ENCODE results near the gene RABAC1. TPM values are rescaled to one million over a fixed set of nuclear protein-coding genes. Genes with fewer than 3 reads are reported as not detected.
"Not testable (repeated sequence)": the region's sequence is repeated elsewhere in the genome, so short reads cannot be mapped to it uniquely, and the experiment has no call there.

The RABAC1 gene
- total RNA-seq, 1 experiment from 2014 or later = 64.4 TPM

DNA sequence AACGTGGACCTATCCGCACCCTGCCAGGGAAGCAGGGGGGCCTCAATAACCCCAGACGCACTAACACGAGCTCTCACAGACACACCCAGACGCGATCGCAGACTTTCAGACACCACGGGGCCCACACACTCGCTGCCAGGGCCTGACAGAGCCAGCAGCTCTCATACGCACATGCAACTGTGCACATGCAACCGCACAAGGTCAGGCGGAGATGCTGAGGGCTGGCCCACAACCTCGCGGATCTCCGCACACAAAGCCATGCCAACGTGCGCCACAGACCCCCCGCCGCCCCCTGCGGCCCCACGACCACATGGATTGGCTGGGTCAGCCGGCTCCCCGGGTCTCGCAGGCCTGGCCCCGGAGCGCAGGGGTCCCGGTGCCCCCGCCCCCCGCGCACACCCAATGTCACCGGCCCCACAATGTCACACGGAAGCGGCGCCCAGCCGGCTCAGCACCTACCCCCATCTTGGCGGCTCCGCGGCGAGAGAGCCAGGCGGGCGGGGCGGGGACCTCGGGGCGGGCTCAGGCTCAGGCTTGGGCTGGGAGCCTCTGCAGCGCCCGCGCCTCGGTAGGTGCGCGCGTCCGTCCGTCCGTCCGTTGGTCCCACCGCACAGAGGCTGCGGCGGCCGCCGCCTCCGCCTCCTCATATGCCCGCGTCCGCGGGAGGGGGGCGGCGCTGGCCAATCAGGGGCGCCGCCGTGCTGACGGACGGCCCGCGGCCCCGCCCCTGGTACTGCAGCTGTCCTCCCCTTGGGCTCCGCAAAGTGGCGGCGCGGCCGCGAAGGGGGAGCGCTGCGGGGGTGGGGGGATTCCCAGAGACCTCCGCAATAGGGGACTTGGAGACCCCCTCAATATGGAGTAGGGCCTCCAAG is 34.7 kb upstream of the RABAC1 start, which contains the start of gene ATP1A3:
ATP1A3 (minus strand) TSS at position 619 of the 872 bp plus-strand sequence; CDS start at position 465, 154 bp downstream.
- BruUV-seq (replicated peaks) = no TSS peak
- Histone ChIP-seq H3K4me3 (ENCODE audit: low read depth, low read length) (peak within 1 kb of the TSS; percentile 42), H3K4me1 (peaks cover 6% of the 10 kb centered on the region), H3K27me3 (replicated peaks; ENCODE audit: control insufficient read depth, insufficient read depth, low read length) (peaks cover 6% of the 10 kb centered on the region), H3K9me3 (no peaks in the 10 kb centered on the region), H3K36me3 (ENCODE audit: control insufficient read depth, insufficient read depth, low read length) (no peaks in the 10 kb centered on the region)
- H3K4me1 Mint-ChIP-seq (ENCODE audit: low read depth, unreplicated experiment) = no peaks in the 10 kb centered on the region
- H3K36me3 Mint-ChIP-seq (ENCODE audit: insufficient read depth, unreplicated experiment) = peaks cover 4% of the 10 kb centered on the region
- H3K9me3 Mint-ChIP-seq (ENCODE audit: unreplicated experiment) = no peaks in the 10 kb centered on the region
- H3K27me3 Mint-ChIP-seq (ENCODE audit: insufficient read depth, unreplicated experiment) = peaks cover 36% of the 10 kb centered on the region
- ChIA-PET POLR2A (no interaction called here), CTCF (no interaction called here)
- no peak for TF ChIP-seq CTCF (IDR thresholded peaks at IDR 0.05; ENCODE audit: insufficient read depth in 1 of 2, low read depth in 1 of 2, low read length in 1 of 2, severe bottlenecking in 1 of 2, unreplicated experiment in 1 of 2)
- H3K27ac Mint-ChIP-seq (ENCODE audit: unreplicated experiment) = no peak within 1 kb of the TSS
- intact Hi-C loops (cut with micrococcal nuclease; ENCODE audit: unreplicated experiment) = no loop called here
- peak within 1 kb of the TSS; percentile 57 for H3K4me3 Mint-ChIP-seq (ENCODE audit: unreplicated experiment)
- peak in 1 of 2 experiments; percentile 74 for DNase-seq

- not testable (repeated sequence) for H3K27me3 ChIP-seq (replicated peaks; ENCODE audit: control insufficient read depth, insufficient read depth, low read length)
Observed at GRCh38 chr19:41991925-41992569, 32.9 kb upstream of the RABAC1 start.

GRCh38 chr19:41991025-41991424 is 31.9 kb upstream of the RABAC1 start:
- BruUV-seq (replicated peaks) = no TSS peak
- Histone ChIP-seq H3K4me3 (ENCODE audit: low read depth, low read length) (no peak overlapping the region), H3K27me3 (replicated peaks; ENCODE audit: control insufficient read depth, insufficient read depth, low read length) (peaks cover 4% of the 10 kb centered on the region), H3K36me3 (ENCODE audit: control insufficient read depth, insufficient read depth, low read length) (no peaks in the 10 kb centered on the region), H3K4me1 (peaks cover 6% of the 10 kb centered on the region), H3K9me3 (no peaks in the 10 kb centered on the region)
- Mint-ChIP-seq H3K4me1 (ENCODE audit: low read depth, unreplicated experiment) (no peaks in the 10 kb centered on the region), H3K27me3 (ENCODE audit: insufficient read depth, unreplicated experiment) (peaks cover 22% of the 10 kb centered on the region), H3K36me3 (ENCODE audit: insufficient read depth, unreplicated experiment) (peaks cover 4% of the 10 kb centered on the region), H3K27ac (ENCODE audit: unreplicated experiment) (no peak overlapping the region), H3K9me3 (ENCODE audit: unreplicated experiment) (no peaks in the 10 kb centered on the region), H3K4me3 (ENCODE audit: unreplicated experiment) (no peak overlapping the region)
- no peak for TF ChIP-seq CTCF (IDR thresholded peaks at IDR 0.05; ENCODE audit: insufficient read depth in 1 of 2, low read depth in 1 of 2, low read length in 1 of 2, severe bottlenecking in 1 of 2, unreplicated experiment in 1 of 2)
- no peak for DNase-seq
- CTCF ChIA-PET = no interaction called here
- intact Hi-C loops (cut with micrococcal nuclease; ENCODE audit: unreplicated experiment) = no loop called here
- POLR2A ChIA-PET = no interaction called here

More at GRCh38 chr19:41991925-41992569, 32.9 kb upstream of the RABAC1 start:
- H3K36me3 Mint-ChIP-seq (ENCODE audit: insufficient read depth, unreplicated experiment); H3K4me3 Mint-ChIP-seq (ENCODE audit: unreplicated experiment); H3K9me3 Mint-ChIP-seq (ENCODE audit: unreplicated experiment); intact Hi-C loops (cut with micrococcal nuclease; ENCODE audit: unreplicated experiment); POLR2A ChIA-PET; H3K4me1 Mint-ChIP-seq (ENCODE audit: low read depth, unreplicated experiment); H3K36me3 ChIP-seq (ENCODE audit: control insufficient read depth, insufficient read depth, low read length); H3K9me3 ChIP-seq; DNase-seq; H3K4me3 ChIP-seq (ENCODE audit: low read depth, low read length); BruUV-seq (replicated peaks); H3K4me1 ChIP-seq; H3K27ac Mint-ChIP-seq (ENCODE audit: unreplicated experiment): not testable (repeated sequence)
- CTCF ChIA-PET = interaction anchor here (0.6 kb wide), 2 partner anchors 37 to 104 kb away, joined by 3 to 11 read pairs; no protein-coding TSS in a partner anchor
- H3K27me3 Mint-ChIP-seq (ENCODE audit: insufficient read depth, unreplicated experiment) = peaks cover 28% of the 10 kb centered on the region

All from Caco-2 (cell line).